IPS DF 6.9 (cell line): ENCODE data around the gene CPM.

Experiments used
- DNase-seq: peaks from one replicate; pipeline ENCODE4 v3.0.0-alpha.2; 2013; ENCODE audit warnings: low read depth, low spot score
- H3K27ac ChIP-seq: one replicate; pipeline ENCODE4 v1.5.1; 2013; ENCODE audit warnings: low read length, control low read depth
- H3K27me3 ChIP-seq: 2 replicates; pipeline ENCODE4 v1.6.1; 2013; ENCODE audit warnings: mild to moderate bottlenecking, low read length; ENCODE audit not compliant: control insufficient read depth, insufficient read depth
- H3K36me3 ChIP-seq: 2 replicates; pipeline ENCODE4 v1.6.1; 2013; ENCODE audit warnings: low read length; ENCODE audit not compliant: control insufficient read depth, insufficient read depth
- H3K4me1 ChIP-seq: 2 replicates; pipeline ENCODE4 v1.6.1; 2013; ENCODE audit warnings: low read length; ENCODE audit not compliant: control insufficient read depth, insufficient read depth
- H3K4me3 ChIP-seq: 2 replicates; pipeline ENCODE4 v1.5.1; 2013; ENCODE audit warnings: mild to moderate bottlenecking, low read length
- H3K9me3 ChIP-seq: 2 replicates; pipeline ENCODE4 v1.6.1; 2013; ENCODE audit warnings: low read length, inconsistent platforms; ENCODE audit not compliant: control insufficient read depth, insufficient read depth
- WGBS: extraction: QIAGEN DNeasy Blood & Tissue Kit; methylation state at CpG from one replicate; pipeline ENCODE4 v1.1.7; 2013; ENCODE audit warnings: mixed read lengths, missing lambda C conversion rate; ENCODE audit not compliant: insufficient read length, insufficient coverage; 5-methylcytosine and 5-hydroxymethylcytosine counted together

The CPM gene

GRCh38 chr12:68954811-68955210 lies 21.8 kb upstream of the CPM start:
- DNase-seq = no peak
- no peaks in the 10 kb centered on the region for H3K9me3 ChIP-seq
- H3K36me3 ChIP-seq = no peaks in the 10 kb centered on the region
- H3K27me3 ChIP-seq = no peaks in the 10 kb centered on the region
- WGBS = no CpG with 5 or more reads among the region's 7 CpGs
- no peak overlapping the region for H3K4me3 ChIP-seq
- no peak overlapping the region for H3K27ac ChIP-seq
- no peaks in the 10 kb centered on the region for H3K4me1 ChIP-seq

- whole genome bisulfite sequencing = no CpG with 5 or more reads among the region's 2 CpGs
- Histone ChIP-seq H3K27ac (no peak overlapping the region), H3K9me3 (no peaks in the 10 kb centered on the region), H3K36me3 (no peaks in the 10 kb centered on the region), H3K4me1 (no peaks in the 10 kb centered on the region), H3K4me3 (no peak overlapping the region), H3K27me3 (no peaks in the 10 kb centered on the region)
- DNase-seq = no peak
Observed at GRCh38 chr12:68953536-68953935, 20.6 kb upstream of the CPM start.

GRCh38 chr12:68951652-68952051 lies 18.7 kb upstream of the CPM start:
- H3K27me3 ChIP-seq = no peaks in the 10 kb centered on the region
- no CpG with 5 or more reads among the region's 6 CpGs for WGBS
- no peaks in the 10 kb centered on the region for H3K36me3 ChIP-seq
- H3K4me1 ChIP-seq = no peaks in the 10 kb centered on the region
- no peak for DNase-seq
- H3K9me3 ChIP-seq = no peaks in the 10 kb centered on the region
- H3K4me3 ChIP-seq = no peak overlapping the region
- H3K27ac ChIP-seq = no peak overlapping the region

GRCh38 chr12:68950511-68950910 lies 17.5 kb upstream of the CPM start:
- Histone ChIP-seq H3K36me3 (no peaks in the 10 kb centered on the region), H3K9me3 (no peaks in the 10 kb centered on the region), H3K4me3 (no peak overlapping the region), H3K4me1 (no peaks in the 10 kb centered on the region), H3K27me3 (no peaks in the 10 kb centered on the region), H3K27ac (no peak overlapping the region)
- no peak for DNase-seq
- no CpG with 5 or more reads among the region's 4 CpGs for WGBS

GRCh38 chr12:68945255-68945654 lies 12.3 kb upstream of the CPM start:
- no peak for DNase-seq

GRCh38 chr12:68944296-68945076 lies 11.5 kb upstream of the CPM start:
- Histone ChIP-seq H3K27me3 (no peaks in the 10 kb centered on the region), H3K4me1 (no peaks in the 10 kb centered on the region), H3K9me3 (no peaks in the 10 kb centered on the region), H3K36me3 (no peaks in the 10 kb centered on the region), H3K4me3 (no peak overlapping the region), H3K27ac (no peak overlapping the region)
- no CpG with 5 or more reads among the region's 5 CpGs for WGBS
- DNase-seq = no peak

More at GRCh38 chr12:68945255-68945654, 12.3 kb upstream of the CPM start:
- no peaks in the 10 kb centered on the region for H3K36me3 ChIP-seq
- H3K4me3 ChIP-seq = no peak overlapping the region
- H3K27me3 ChIP-seq = no peaks in the 10 kb centered on the region
- H3K9me3 ChIP-seq = no peaks in the 10 kb centered on the region
- no CpG with 5 or more reads among the region's 2 CpGs for WGBS
- H3K27ac ChIP-seq = no peak overlapping the region
- H3K4me1 ChIP-seq = no peaks in the 10 kb centered on the region

- WGBS = no CpG with 5 or more reads among the region's 1 CpG
- no peak for DNase-seq
- Histone ChIP-seq H3K4me1 (no peaks in the 10 kb centered on the region), H3K9me3 (no peaks in the 10 kb centered on the region), H3K4me3 (no peak overlapping the region), H3K36me3 (no peaks in the 10 kb centered on the region), H3K27me3 (no peaks in the 10 kb centered on the region), H3K27ac (no peak overlapping the region)
Observed at GRCh38 chr12:68943848-68944247, 10.9 kb upstream of the CPM start.

- no peaks in the 10 kb centered on the region for H3K36me3 ChIP-seq
Observed at GRCh38 chr12:68940731-68941130, 7.8 kb upstream of the CPM start.

GRCh38 chr12:68939505-68939904 lies 6.5 kb upstream of the CPM start:
- no peak overlapping the region for H3K4me3 ChIP-seq
- no peak for DNase-seq
- H3K4me1 ChIP-seq = no peaks in the 10 kb centered on the region
- H3K27me3 ChIP-seq = no peaks in the 10 kb centered on the region
- no peaks in the 10 kb centered on the region for H3K9me3 ChIP-seq
- H3K27ac ChIP-seq = no peak overlapping the region
- no CpG with 5 or more reads among the region's 1 CpG for WGBS
- H3K36me3 ChIP-seq = no peaks in the 10 kb centered on the region

More at GRCh38 chr12:68940731-68941130, 7.8 kb upstream of the CPM start:
- Histone ChIP-seq H3K4me3 (no peak overlapping the region), H3K4me1 (no peaks in the 10 kb centered on the region), H3K27me3 (no peaks in the 10 kb centered on the region), H3K9me3 (no peaks in the 10 kb centered on the region), H3K27ac (no peak overlapping the region)
- no peak for DNase-seq

- peaks cover 11% of the 10 kb centered on the region for H3K27me3 ChIP-seq
- H3K36me3 ChIP-seq = no peaks in the 10 kb centered on the region
- H3K27ac ChIP-seq = no peak overlapping the region
- no peaks in the 10 kb centered on the region for H3K9me3 ChIP-seq
- no CpG with 5 or more reads among the region's 9 CpGs for WGBS
- no peaks in the 10 kb centered on the region for H3K4me1 ChIP-seq
- no peak overlapping the region for H3K4me3 ChIP-seq
- DNase-seq = no peak
Observed at GRCh38 chr12:68934392-68934791, 1.4 kb upstream of the CPM start.
